Suppressor macrophage (primary cell): ENCODE data around the gene RDH5.

Source experiments
- DNase-seq, 4 experiments: peaks; one replicate each; pipeline ENCODE4 v3.0.0-alpha.2; 2020 to 2022
- total RNA-seq, 17 experiments: gene quantifications; one replicate each; lab custom pipeline; 2026; ENCODE audit warnings: mixed read lengths in 6 of 17, inconsistent platforms in 3 of 17; lab: John Stamatoyannopoulos, UW

Gene RDH5, protein sequence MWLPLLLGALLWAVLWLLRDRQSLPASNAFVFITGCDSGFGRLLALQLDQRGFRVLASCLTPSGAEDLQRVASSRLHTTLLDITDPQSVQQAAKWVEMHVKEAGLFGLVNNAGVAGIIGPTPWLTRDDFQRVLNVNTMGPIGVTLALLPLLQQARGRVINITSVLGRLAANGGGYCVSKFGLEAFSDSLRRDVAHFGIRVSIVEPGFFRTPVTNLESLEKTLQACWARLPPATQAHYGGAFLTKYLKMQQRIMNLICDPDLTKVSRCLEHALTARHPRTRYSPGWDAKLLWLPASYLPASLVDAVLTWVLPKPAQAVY
- 0 to 1.2 (median 0.35) reads per million in 17 experiments for total RNA-seq

GRCh38 chr12:55720071-55720564 lies at the start of gene RDH5:
RDH5 (plus strand) TSS chr12:55720393; CDS start chr12:55721185, 792 bp downstream.
- no peak for DNase-seq

GRCh38 chr12:55671746-55672145 lies 48.4 kb upstream of the RDH5 start:
- DNase-seq = no peak

GRCh38 chr12:55673638-55674037 lies 46.6 kb upstream of the RDH5 start:
- DNase-seq = peak; percentile 39 to 81 (median 68)

GRCh38 chr12:55675666-55676065 lies 44.5 kb upstream of the RDH5 start:
- peak; percentile 42 to 71 (median 64) for DNase-seq

DNA sequence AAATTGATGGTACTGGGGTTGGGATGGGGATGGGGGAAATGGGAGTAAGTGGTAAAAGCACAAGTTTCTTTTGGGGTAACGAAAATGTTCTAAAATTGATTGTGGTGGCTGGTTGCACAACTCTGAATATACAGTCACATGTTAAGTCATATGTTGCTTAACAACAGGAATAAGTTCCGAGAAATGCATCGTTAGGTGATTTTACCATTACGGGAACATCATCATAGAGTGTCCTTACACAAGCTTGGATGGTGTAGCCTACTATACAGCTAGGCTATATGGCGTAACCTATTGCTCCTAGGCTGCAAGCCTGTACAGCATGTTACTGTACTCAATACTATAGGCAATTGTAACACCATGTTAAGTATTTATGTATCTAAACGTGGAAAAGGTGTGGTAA lies 43.5 kb upstream of the RDH5 start:
- peak; percentile 59 to 92 (median 80) for DNase-seq

- no peak for DNase-seq
Observed at GRCh38 chr12:55679691-55680090, 40.5 kb upstream of the RDH5 start.

- DNase-seq = peak; percentile 54 to 74 (median 70)
Observed at GRCh38 chr12:55681142-55682077, 38.8 kb upstream of the RDH5 start.

- DNase-seq = no peak
Observed at GRCh38 chr12:55682087-55682796, 38.0 kb upstream of the RDH5 start.

DNA sequence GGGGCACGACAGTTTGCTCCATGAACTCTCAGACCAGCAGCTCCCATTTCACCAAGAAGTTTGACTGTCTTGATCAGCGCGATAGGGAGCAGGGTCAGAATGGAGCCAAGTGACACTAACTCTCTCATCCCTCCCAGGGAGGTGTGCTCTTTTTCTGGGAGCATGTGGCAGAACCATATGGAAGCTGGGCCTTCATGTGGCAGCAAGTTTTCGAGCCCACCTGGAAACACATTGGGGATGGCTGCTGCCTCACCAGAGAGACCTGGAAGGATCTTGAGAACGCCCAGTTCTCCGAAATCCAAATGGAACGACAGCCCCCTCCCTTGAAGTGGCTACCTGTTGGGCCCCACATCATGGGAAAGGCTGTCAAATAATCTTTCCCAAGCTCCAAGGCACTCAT lies 36.5 kb upstream of the RDH5 start:
- no peak for DNase-seq

- DNase-seq = no peak
Observed at GRCh38 chr12:55684761-55685370, 35.3 kb upstream of the RDH5 start.

DNA sequence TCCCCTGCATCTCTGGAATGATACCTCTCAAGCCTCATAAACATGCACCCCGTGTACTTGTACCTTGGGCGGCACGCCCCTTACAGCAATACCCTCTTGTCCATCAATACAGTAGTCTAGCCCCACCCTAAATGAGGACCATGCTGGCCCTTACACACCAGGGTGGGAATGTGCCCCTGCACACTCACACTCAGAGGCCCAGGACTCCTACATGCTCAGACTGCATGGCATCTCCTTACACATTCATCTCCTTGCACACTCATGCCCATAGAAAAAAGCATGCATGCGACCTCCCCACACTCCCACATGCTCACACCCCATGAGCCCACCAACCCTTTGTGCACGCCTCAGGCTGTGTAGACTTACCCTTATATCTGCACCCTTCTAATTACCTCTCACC lies 34.5 kb upstream of the RDH5 start:
- DNase-seq = no peak

DNA sequence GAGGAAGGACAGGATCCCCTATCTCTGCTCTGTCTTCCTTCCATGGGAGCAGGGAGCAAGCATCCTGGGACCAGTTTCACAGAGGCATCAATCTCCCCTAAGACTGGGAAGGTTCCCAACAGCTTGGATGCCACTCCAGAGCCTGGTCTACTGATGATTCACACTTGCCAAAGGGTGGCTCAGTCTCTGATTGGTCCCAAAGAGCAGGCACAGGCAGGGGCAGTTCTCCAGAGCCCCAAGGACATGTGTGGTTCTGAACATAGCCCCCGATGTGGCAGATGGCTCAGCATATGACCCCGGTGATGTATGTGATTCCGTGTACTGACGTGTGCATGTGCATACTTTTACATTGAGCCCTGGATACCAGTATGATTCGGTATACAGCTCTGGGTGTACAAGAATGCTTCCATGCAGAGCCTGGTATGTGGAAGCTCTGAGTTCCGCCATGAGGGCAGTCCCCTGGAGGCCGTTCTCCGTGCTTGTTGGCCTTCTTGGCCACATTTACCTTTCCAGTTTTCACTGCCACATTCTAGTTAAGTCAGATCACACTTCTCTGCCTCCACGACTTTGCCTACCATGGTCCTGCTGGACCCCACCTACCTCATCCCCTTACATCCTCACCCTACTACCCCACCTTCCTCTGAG lies 33.7 kb upstream of the RDH5 start:
- no peak for DNase-seq

GRCh38 chr12:55687746-55688145 lies 32.4 kb upstream of the RDH5 start:
- peak in 3 of 4 experiments; percentile 35 to 47 (median 39) for DNase-seq

GRCh38 chr12:55688716-55689655 lies 31.2 kb upstream of the RDH5 start:
- DNase-seq = no peak

GRCh38 chr12:55692631-55693322 lies 27.4 kb upstream of the RDH5 start:
- no peak for DNase-seq

GRCh38 chr12:55693323-55694187 lies 26.6 kb upstream of the RDH5 start:
- no peak for DNase-seq

GRCh38 chr12:55694188-55694515 lies 26.0 kb upstream of the RDH5 start:
- no peak for DNase-seq

- no peak for DNase-seq
Observed at GRCh38 chr12:55694651-55695050, 25.5 kb upstream of the RDH5 start.

DNA sequence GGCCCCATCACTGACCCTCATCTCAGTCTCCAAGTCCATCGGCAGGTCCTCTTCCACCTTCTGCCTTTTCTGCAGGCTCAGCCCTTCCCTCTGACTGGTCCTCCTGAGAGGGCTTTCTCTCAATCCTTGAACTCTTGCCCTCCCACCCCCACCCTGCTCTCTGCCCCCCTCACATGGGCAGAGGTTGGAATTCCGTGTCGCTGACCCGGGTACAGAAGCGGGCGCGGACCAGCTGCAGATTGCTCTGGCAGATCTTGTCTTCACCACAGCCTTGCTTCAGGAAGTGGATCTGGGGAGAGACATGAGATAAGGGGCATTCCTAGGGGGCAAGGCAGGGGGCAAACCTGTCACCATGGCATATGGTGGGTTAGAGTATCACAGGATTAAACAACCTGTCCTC lies 24.8 kb upstream of the RDH5 start:
- DNase-seq = no peak
